Measurements from ENCODE around the gene ROBO2. TPM values are rescaled to one million over a fixed set of nuclear protein-coding genes. Genes with fewer than 3 reads are reported as not detected.

Gene ROBO2
- total RNA-seq, 4 donors from 2014 or later: 0.30 to 4.3 (median 2.0) TPM

DNA sequence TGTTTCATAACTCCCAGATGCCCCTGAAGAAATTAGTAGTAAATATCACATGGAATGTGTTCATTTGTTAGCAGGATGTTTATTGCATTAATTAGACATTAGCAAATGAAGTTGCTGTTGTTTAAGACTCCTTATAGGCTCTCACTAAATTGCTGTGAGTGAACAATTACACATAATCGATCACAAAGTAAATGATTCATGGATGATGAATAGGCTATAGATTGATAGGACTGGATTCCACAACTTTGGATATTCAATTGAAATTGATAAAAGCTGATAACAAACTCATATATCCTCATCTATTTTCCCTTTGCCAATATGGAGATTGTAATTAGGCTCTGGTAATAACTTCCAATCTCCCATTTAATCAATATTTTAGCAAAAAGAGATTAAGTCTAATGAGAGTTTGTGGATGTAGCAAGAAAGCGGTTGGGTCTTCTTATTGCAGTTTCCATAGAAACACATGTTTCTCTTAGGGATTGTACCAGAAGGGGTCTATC lies 555.5 kb downstream of the ROBO2 start:
- intact Hi-C loops (cut with DNase I; ENCODE audit: low total_unique reads): no loop called here
- no peak for DNase-seq (ENCODE audit: low spot score in 2 of 2)
- 86 to 91% methylated on average over 2 of the region's 2 CpGs for WGBS, 2 donors

DNA sequence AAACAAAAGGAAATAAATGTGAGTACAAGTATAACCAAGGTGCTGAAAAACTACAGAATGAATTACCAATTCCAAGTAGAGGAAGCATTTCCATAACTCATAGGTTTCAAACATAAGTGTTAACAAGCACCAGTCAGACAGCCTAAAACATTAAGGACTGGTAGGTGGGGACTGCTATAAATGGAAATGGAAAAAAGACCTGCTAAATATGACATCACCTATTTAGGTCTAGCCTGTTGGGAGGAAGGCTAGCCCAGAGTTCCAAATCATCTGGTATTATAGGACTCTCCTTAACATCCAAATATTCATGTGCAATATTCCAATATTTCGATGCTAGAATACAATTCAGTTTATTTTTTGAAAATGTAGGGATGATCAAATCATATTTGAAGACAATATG lies 560.0 kb downstream of the ROBO2 start:
- intact Hi-C loops (cut with DNase I; ENCODE audit: low total_unique reads): no loop called here
- no peak for TF ChIP-seq POLR2A (IDR thresholded peaks at IDR 0.05)
- TF ChIP-seq CTCF (IDR thresholded peaks at IDR 0.05): no peak

More for the DNA sequence above, 555.5 kb downstream of the ROBO2 start:
- no peak for TF ChIP-seq CTCF (IDR thresholded peaks at IDR 0.05)
- TF ChIP-seq POLR2A (IDR thresholded peaks at IDR 0.05): no peak
- no peak overlapping the region for H3K4me3 ChIP-seq (ENCODE audit: low read depth, poor library complexity, severe bottlenecking)

GRCh38 chr3:77601823-77602415 lies 562.0 kb downstream of the ROBO2 start:
- DNase-seq (ENCODE audit: low spot score in 2 of 2): no peak
- TF ChIP-seq CTCF (IDR thresholded peaks at IDR 0.05) (no peak), POLR2A (IDR thresholded peaks at IDR 0.05) (no peak)
- WGBS, 2 donors: 86 to 87% methylated on average over 9 of the region's 9 CpGs
- no peak overlapping the region for H3K4me3 ChIP-seq (ENCODE audit: low read depth, poor library complexity, severe bottlenecking)
- intact Hi-C loops (cut with DNase I; ENCODE audit: low total_unique reads): no loop called here

More for the DNA sequence above, 560.0 kb downstream of the ROBO2 start:
- no peak for DNase-seq (ENCODE audit: low spot score in 2 of 2)
- 87% methylated on average over 1 of the region's 1 CpG for WGBS, 2 donors
- no peak overlapping the region for H3K4me3 ChIP-seq (ENCODE audit: low read depth, poor library complexity, severe bottlenecking)

- no peak overlapping the region for H3K4me3 ChIP-seq (ENCODE audit: low read depth, poor library complexity, severe bottlenecking)
- TF ChIP-seq POLR2A (IDR thresholded peaks at IDR 0.05): no peak
- TF ChIP-seq CTCF (IDR thresholded peaks at IDR 0.05): no peak
- WGBS, 2 donors: 87 to 89% methylated on average over 3 of the region's 3 CpGs
- no peak for DNase-seq (ENCODE audit: low spot score in 2 of 2)
- intact Hi-C loops (cut with DNase I; ENCODE audit: low total_unique reads): no loop called here
These were observed 562.8 kb downstream of the ROBO2 start for GRCh38 chr3:77602722-77603121.

GRCh38 chr3:77605308-77605707 lies 565.4 kb downstream of the ROBO2 start:
- no peak for TF ChIP-seq CTCF (IDR thresholded peaks at IDR 0.05)
- no peak for DNase-seq (ENCODE audit: low spot score in 2 of 2)

GRCh38 chr3:77605865-77606264 lies 566.0 kb downstream of the ROBO2 start:
- WGBS, 2 donors: 71 to 89% methylated on average over 1 of the region's 1 CpG
- no peak overlapping the region for H3K4me3 ChIP-seq (ENCODE audit: low read depth, poor library complexity, severe bottlenecking)
- no peak for DNase-seq (ENCODE audit: low spot score in 2 of 2)
- TF ChIP-seq POLR2A (IDR thresholded peaks at IDR 0.05): no peak
- TF ChIP-seq CTCF (IDR thresholded peaks at IDR 0.05): no peak
- intact Hi-C loops (cut with DNase I; ENCODE audit: low total_unique reads): no loop called here

More at GRCh38 chr3:77605308-77605707, 565.4 kb downstream of the ROBO2 start:
- H3K4me3 ChIP-seq (ENCODE audit: low read depth, poor library complexity, severe bottlenecking): no peak overlapping the region
- 77 to 82% methylated on average over 2 of the region's 2 CpGs for WGBS, 2 donors
- intact Hi-C loops (cut with DNase I; ENCODE audit: low total_unique reads): no loop called here

All from lower leg skin (tissue), 4 donors.